SK-N-MC (cell line): ENCODE measurements around the gene VTA1.

Experiments used
- EZH2 ChIP-seq: fragments of 200-600 bp; sonication (generic); IDR thresholded peaks from one replicate; pipeline ENCODE4 v1.6.1; 2017; ENCODE audit warnings: antibody characterized with exemption
- POLR2AphosphoS5 ChIP-seq: IDR thresholded peaks from 2 replicates; pipeline ENCODE4 v1.6.1; 2012; ENCODE audit warnings: mild to moderate bottlenecking, low read depth, low read length, borderline replicate concordance

- TF ChIP-seq EZH2 = no peak
- TF ChIP-seq POLR2AphosphoS5 = no peak
These were observed 34.9 kb downstream of the VTA1 start for GRCh38 chr6:142182004-142182403.
